Measurements from ENCODE around the gene TADA2B. TPM values are rescaled to one million over a fixed set of nuclear protein-coding genes. Genes with fewer than 3 reads are reported as not detected.
A peak's percentile ranks its signal among the peaks of the same experiment; 100 is the strongest.

Gene TADA2B
- total RNA-seq, 2 donors from 2014 or later: 34.5 to 41.2 TPM

- no peaks in the 10 kb centered on the region for H3K36me3 ChIP-seq
- intact Hi-C loops (cut with DNase I): loop anchor here (5.0 to 10.0 kb wide), 2 partner anchors 55 to 257 kb away; partner anchors contain the start of gene KIAA0232
- H3K9me3 ChIP-seq: no peaks in the 10 kb centered on the region
- H3K27me3 ChIP-seq (replicated peaks; ENCODE audit: insufficient read depth): no peaks in the 10 kb centered on the region
- WGBS: 13% methylated on average over 42 of the region's 42 CpGs
- peak; percentile 20 for DNase-seq (ENCODE audit: low spot score)
- peak overlapping the region; percentile 65 to 71 for H3K27ac ChIP-seq
- H3K4me3 ChIP-seq: peak overlapping the region; percentile 60 to 73
- TF ChIP-seq CTCF (IDR thresholded peaks at IDR 0.05) (no peak), POLR2A (IDR thresholded peaks at IDR 0.05) (no peak), POLR2AphosphoS5 (IDR thresholded peaks at IDR 0.05) (no peak)
- peaks cover 28% of the 10 kb centered on the region for H3K4me1 ChIP-seq (replicated peaks)
Observed at GRCh38 chr4:7041801-7042502, 1.2 kb upstream of the TADA2B start.

- under 1% methylated on average over 75 of the region's 90 CpGs for WGBS
- DNase-seq (ENCODE audit: low spot score): peak; percentile 97
- TF ChIP-seq POLR2A (IDR thresholded peaks at IDR 0.05): peak; percentile 49
- peak; percentile 86 for TF ChIP-seq POLR2AphosphoS5 (IDR thresholded peaks at IDR 0.05)
- TF ChIP-seq CTCF (IDR thresholded peaks at IDR 0.05): peak; percentile 24 to 90 (median 63)
- Histone ChIP-seq H3K27ac (peak overlapping the region; percentile 65 to 71), H3K9me3 (no peaks in the 10 kb centered on the region), H3K27me3 (replicated peaks; ENCODE audit: insufficient read depth) (no peaks in the 10 kb centered on the region), H3K4me1 (replicated peaks) (peaks cover 28% of the 10 kb centered on the region), H3K36me3 (no peaks in the 10 kb centered on the region), H3K4me3 (peak overlapping the region; percentile 60 to 73)
- intact Hi-C loops (cut with DNase I): loop anchor here (5.0 to 10.0 kb wide), 2 partner anchors 55 to 258 kb away; partner anchors contain the start of gene KIAA0232
Observed at GRCh38 chr4:7042503-7043283, 479 bp upstream of the TADA2B start.

GRCh38 chr4:7044137-7044930 lies 1.2 kb downstream of the TADA2B start:
- H3K9me3 ChIP-seq: no peaks in the 10 kb centered on the region
- 11% methylated on average over 29 of the region's 29 CpGs for WGBS
- DNase-seq (ENCODE audit: low spot score): no peak
- intact Hi-C loops (cut with DNase I): loop anchor here (1.0 to 10.0 kb wide), 3 partner anchors 23 to 260 kb away; partner anchors contain the start of gene KIAA0232
- no peaks in the 10 kb centered on the region for H3K27me3 ChIP-seq (replicated peaks; ENCODE audit: insufficient read depth)
- peak overlapping the region; percentile 86 to 91 for H3K27ac ChIP-seq
- H3K4me1 ChIP-seq (replicated peaks): peaks cover 28% of the 10 kb centered on the region
- no peaks in the 10 kb centered on the region for H3K36me3 ChIP-seq
- H3K4me3 ChIP-seq: peak overlapping the region; percentile 82 to 95
- TF ChIP-seq POLR2A (IDR thresholded peaks at IDR 0.05): no peak
- no peak for TF ChIP-seq CTCF (IDR thresholded peaks at IDR 0.05)
- TF ChIP-seq POLR2AphosphoS5 (IDR thresholded peaks at IDR 0.05): no peak

GRCh38 chr4:7045553-7045952 lies 2.4 kb downstream of the TADA2B start:
- Histone ChIP-seq H3K36me3 (no peaks in the 10 kb centered on the region), H3K4me1 (replicated peaks) (peaks cover 28% of the 10 kb centered on the region), H3K27ac (peak overlapping the region; percentile 86 to 91), H3K9me3 (no peaks in the 10 kb centered on the region), H3K4me3 (peak overlapping the region in 1 of 2 donors; percentile 95), H3K27me3 (replicated peaks; ENCODE audit: insufficient read depth) (no peaks in the 10 kb centered on the region)
- no peak for TF ChIP-seq POLR2A (IDR thresholded peaks at IDR 0.05)
- TF ChIP-seq POLR2AphosphoS5 (IDR thresholded peaks at IDR 0.05): peak; percentile 34
- intact Hi-C loops (cut with DNase I): loop anchor here (10.0 kb wide), 1 partner anchor 261 kb away; the partner anchor contains the start of gene KIAA0232
- DNase-seq (ENCODE audit: low spot score): peak; percentile 52
- 70% methylated on average over 8 of the region's 8 CpGs for WGBS
